ENCODE results near the gene LRMDA. TPM values are rescaled to one million over a fixed set of nuclear protein-coding genes. Genes with fewer than 3 reads are reported as not detected.

LRMDA gene
- total and polyA plus RNA-seq, 2 of the 13 experiments (the other 11 are each of a cell fraction or from before 2014, with no cell fraction given) = 13.4 to 22.0 TPM

DNA sequence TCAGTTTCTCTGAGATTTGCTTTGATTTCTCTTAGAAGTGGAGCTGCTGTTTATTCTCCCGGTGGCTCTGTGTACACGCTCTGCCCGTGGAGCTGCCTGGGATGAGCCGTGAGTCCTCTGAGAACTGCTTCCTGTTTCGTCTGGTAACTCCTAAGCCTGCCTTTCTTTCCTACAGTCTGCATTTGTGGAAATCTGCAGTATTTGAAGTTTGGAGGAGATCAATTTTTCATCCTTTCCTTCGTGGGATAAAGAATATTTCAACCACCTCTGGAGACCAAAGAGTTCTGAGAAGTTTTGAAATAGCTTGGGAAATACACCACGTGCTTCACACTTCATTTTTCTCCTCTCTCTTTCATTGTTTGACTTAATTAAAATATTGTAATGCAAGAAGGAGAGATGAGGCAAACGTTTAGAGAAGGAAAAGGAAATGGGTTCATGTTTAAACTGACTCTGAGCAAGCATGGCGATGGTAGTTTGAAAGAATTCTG lies 311.9 kb downstream of the LRMDA start (continued):
- TF ChIP-seq, protein P1, sequence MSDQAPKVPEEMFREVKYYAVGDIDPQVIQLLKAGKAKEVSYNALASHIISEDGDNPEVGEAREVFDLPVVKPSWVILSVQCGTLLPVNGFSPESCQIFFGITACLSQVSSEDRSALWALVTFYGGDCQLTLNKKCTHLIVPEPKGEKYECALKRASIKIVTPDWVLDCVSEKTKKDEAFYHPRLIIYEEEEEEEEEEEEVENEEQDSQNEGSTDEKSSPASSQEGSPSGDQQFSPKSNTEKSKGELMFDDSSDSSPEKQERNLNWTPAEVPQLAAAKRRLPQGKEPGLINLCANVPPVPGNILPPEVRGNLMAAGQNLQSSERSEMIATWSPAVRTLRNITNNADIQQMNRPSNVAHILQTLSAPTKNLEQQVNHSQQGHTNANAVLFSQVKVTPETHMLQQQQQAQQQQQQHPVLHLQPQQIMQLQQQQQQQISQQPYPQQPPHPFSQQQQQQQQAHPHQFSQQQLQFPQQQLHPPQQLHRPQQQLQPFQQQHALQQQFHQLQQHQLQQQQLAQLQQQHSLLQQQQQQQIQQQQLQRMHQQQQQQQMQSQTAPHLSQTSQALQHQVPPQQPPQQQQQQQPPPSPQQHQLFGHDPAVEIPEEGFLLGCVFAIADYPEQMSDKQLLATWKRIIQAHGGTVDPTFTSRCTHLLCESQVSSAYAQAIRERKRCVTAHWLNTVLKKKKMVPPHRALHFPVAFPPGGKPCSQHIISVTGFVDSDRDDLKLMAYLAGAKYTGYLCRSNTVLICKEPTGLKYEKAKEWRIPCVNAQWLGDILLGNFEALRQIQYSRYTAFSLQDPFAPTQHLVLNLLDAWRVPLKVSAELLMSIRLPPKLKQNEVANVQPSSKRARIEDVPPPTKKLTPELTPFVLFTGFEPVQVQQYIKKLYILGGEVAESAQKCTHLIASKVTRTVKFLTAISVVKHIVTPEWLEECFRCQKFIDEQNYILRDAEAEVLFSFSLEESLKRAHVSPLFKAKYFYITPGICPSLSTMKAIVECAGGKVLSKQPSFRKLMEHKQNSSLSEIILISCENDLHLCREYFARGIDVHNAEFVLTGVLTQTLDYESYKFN (CRISPR knock-in tag; conservative IDR thresholded peaks at IDR 0.05) = peak; percentile 35; the same call in 1 of the 2 replicates
- no peak for TF ChIP-seq SRSF4 (IDR thresholded peaks at IDR 0.05; ENCODE audit: low read depth, low read length, poor library complexity, severe bottlenecking)

DNA sequence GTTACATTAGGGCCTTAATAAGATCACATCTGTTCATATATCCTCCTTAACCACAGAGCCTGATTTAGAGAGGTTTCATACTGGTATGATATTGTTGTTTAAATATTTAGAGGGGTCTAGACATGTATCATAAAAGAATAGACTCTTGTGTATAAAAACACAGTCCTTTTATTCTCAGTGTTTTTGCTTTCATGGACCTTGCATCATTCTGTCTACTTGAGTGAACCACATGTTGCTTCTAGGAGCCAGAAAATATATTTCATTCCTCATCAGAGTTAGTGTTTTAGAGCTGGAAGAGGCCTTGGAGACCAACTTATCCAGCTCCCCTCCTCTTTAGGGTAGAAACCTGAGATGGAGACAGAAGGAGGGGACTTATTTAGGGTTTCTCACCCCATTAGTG lies 312.8 kb downstream of the LRMDA start:
- no TSS peak for BruUV-seq (replicated peaks)
- no peak overlapping the region for H3K9ac ChIP-seq (ENCODE audit: insufficient read depth, low read depth, low read length)
- H3K79me2 ChIP-seq (ENCODE audit: insufficient read depth, low read length) = no peaks in the 10 kb centered on the region
- no peak overlapping the region for H3K4me2 ChIP-seq (ENCODE audit: low read depth, low read length)
- no peaks in the 10 kb centered on the region for H3K27me3 ChIP-seq (ENCODE audit: control insufficient read depth in 1 of 2, insufficient read depth in 2 of 2, low read length in 2 of 2)
- FAIRE-seq (no peak), ATAC-seq (no peak), DNase-seq (ENCODE audit: low spot score) (no peak)
- no peaks in the 10 kb centered on the region for H4K20me1 ChIP-seq (ENCODE audit: insufficient read depth, low read length)
- H3K4me3 ChIP-seq (replicated peaks in 1 of 3; ENCODE audit: insufficient read depth in 1 of 3, low read depth in 2 of 3, low read length in 3 of 3) = no peak overlapping the region
- POLR2A ChIA-PET = interaction anchor here (1.2 to 2.3 kb wide), 6 partner anchors 11 to 307 kb away, joined by 4 to 8 read pairs (median 5); no protein-coding TSS in a partner anchor
- H3K27ac ChIP-seq (ENCODE audit: extremely low read length, insufficient read depth, low read length) = peak overlapping the region; percentile 64
- no peaks in the 10 kb centered on the region for H3K36me3 ChIP-seq (replicated peaks in 1 of 2; ENCODE audit: control insufficient read depth in 1 of 2, insufficient read depth in 2 of 2, low read length in 2 of 2)
- H3K4me1 ChIP-seq (ENCODE audit: insufficient read depth, low read length) = peaks cover 63% of the 10 kb centered on the region
- in situ Hi-C loops (cut with HindIII; ENCODE audit: extremely low pct_ligation_motif_present, low pct_unique_long_range_greater_than_20kb) = no loop called here
- intact Hi-C loops (cut with micrococcal nuclease; ENCODE audit: unreplicated experiment) = no loop called here
- no peak overlapping the region for H2AFZ ChIP-seq (ENCODE audit: low read length)
- CTCF ChIA-PET (ENCODE audit: low intra/inter-chr PET ratio, low total read pairs) = no interaction called here
- H3K9me3 ChIP-seq (ENCODE audit: low read length) = no peaks in the 10 kb centered on the region
- TF ChIP-seq, protein P2, sequence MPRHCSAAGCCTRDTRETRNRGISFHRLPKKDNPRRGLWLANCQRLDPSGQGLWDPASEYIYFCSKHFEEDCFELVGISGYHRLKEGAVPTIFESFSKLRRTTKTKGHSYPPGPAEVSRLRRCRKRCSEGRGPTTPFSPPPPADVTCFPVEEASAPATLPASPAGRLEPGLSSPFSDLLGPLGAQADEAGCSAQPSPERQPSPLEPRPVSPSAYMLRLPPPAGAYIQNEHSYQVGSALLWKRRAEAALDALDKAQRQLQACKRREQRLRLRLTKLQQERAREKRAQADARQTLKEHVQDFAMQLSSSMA (CRISPR knock-in tag; IDR thresholded peaks at IDR 0.05) = no peak
- TF ChIP-seq ZFP36L2 (CRISPR knock-in tag; IDR thresholded peaks at IDR 0.05) (no peak), RARG (CRISPR knock-in tag; IDR thresholded peaks at IDR 0.05; ENCODE audit: low read depth) (no peak), ARNT (IDR thresholded peaks at IDR 0.05) (no peak), ZNF367 (CRISPR knock-in tag; IDR thresholded peaks at IDR 0.05; ENCODE audit: borderline replicate concordance) (no peak), TARDBP (CRISPR knock-in tag; IDR thresholded peaks at IDR 0.05) (no peak), CBFB (CRISPR knock-in tag; IDR thresholded peaks at IDR 0.05) (no peak), ZNF772 (CRISPR knock-in tag; IDR thresholded peaks at IDR 0.05) (no peak), PITX1 (CRISPR knock-in tag; IDR thresholded peaks at IDR 0.05) (no peak), MZF1 (CRISPR knock-in tag; IDR thresholded peaks at IDR 0.05; ENCODE audit: borderline replicate concordance) (no peak)
- TF ChIP-seq, protein P3, sequence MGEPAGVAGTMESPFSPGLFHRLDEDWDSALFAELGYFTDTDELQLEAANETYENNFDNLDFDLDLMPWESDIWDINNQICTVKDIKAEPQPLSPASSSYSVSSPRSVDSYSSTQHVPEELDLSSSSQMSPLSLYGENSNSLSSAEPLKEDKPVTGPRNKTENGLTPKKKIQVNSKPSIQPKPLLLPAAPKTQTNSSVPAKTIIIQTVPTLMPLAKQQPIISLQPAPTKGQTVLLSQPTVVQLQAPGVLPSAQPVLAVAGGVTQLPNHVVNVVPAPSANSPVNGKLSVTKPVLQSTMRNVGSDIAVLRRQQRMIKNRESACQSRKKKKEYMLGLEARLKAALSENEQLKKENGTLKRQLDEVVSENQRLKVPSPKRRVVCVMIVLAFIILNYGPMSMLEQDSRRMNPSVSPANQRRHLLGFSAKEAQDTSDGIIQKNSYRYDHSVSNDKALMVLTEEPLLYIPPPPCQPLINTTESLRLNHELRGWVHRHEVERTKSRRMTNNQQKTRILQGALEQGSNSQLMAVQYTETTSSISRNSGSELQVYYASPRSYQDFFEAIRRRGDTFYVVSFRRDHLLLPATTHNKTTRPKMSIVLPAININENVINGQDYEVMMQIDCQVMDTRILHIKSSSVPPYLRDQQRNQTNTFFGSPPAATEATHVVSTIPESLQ (CRISPR knock-in tag; conservative IDR thresholded peaks at IDR 0.05) = no peak
- TF ChIP-seq, protein P4, sequence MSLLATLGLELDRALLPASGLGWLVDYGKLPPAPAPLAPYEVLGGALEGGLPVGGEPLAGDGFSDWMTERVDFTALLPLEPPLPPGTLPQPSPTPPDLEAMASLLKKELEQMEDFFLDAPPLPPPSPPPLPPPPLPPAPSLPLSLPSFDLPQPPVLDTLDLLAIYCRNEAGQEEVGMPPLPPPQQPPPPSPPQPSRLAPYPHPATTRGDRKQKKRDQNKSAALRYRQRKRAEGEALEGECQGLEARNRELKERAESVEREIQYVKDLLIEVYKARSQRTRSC (CRISPR knock-in tag; IDR thresholded peaks at IDR 0.05; ENCODE audit: low read depth) = no peak

Data from HepG2 (cell line).